ENCODE data around the gene PLXNA4.

DNA sequence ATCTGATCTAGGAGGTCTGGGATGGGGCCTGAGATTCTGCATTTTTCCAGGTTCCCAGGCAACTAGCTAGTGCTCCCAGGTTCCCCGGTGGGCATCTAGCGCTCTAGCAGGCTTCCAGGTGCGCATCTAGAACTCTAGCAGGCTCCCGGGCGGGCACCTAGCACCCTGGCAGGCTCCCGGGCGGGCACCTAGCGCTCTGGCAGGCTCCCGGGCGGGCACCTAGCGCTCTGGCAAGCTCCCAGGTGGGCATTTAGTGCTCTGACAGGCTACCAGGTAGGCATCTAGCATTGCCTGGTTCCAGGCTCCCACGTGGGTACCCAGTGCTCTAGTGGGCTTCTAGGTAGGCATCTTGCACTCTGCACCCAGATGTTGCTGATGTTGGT is 414.7 kb downstream of the PLXNA4 start:
- TF ChIP-seq, protein P1, sequence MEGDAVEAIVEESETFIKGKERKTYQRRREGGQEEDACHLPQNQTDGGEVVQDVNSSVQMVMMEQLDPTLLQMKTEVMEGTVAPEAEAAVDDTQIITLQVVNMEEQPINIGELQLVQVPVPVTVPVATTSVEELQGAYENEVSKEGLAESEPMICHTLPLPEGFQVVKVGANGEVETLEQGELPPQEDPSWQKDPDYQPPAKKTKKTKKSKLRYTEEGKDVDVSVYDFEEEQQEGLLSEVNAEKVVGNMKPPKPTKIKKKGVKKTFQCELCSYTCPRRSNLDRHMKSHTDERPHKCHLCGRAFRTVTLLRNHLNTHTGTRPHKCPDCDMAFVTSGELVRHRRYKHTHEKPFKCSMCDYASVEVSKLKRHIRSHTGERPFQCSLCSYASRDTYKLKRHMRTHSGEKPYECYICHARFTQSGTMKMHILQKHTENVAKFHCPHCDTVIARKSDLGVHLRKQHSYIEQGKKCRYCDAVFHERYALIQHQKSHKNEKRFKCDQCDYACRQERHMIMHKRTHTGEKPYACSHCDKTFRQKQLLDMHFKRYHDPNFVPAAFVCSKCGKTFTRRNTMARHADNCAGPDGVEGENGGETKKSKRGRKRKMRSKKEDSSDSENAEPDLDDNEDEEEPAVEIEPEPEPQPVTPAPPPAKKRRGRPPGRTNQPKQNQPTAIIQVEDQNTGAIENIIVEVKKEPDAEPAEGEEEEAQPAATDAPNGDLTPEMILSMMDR (IDR thresholded peaks at IDR 0.05; ENCODE audit: low read depth, low read length): no peak
- TF ChIP-seq POLR2A (IDR thresholded peaks at IDR 0.05; ENCODE audit: extremely low read depth, insufficient read length) (no peak), MAX (IDR thresholded peaks at IDR 0.05; ENCODE audit: low read depth, low read length) (no peak)
